ENCODE data around the gene CFTR.
"Not testable (repeated sequence)": the region's sequence is repeated elsewhere in the genome, so short reads cannot be mapped to it uniquely, and the experiment has no call there.

Gene CFTR

DNA sequence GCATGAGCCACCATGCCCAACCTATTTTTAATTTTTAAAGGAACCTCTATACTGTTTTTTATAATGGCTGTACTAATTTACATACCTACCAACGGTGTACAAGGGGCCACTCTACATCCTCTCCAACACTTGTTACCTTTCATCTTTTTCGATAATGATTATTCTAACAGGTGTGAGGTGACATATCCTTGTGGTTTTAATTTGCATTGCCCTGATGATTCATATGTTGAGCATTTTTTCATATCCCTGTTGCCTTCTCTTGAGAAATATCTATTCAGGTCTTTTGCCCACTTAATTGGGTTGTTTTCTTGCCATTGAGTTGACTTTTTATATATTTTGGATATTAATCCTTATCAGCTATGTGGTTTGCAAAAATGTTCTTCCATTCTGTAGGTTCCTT is 226.4 kb downstream of the CFTR start:
- Histone ChIP-seq H4K20me1 (ENCODE audit: insufficient read depth, low read length) (no peaks in the 10 kb centered on the region), H2AFZ (ENCODE audit: low read length) (no peak overlapping the region), H3K9me2 (replicated peaks; ENCODE audit: insufficient read depth, low read length) (no peaks in the 10 kb centered on the region), H3F3A (ENCODE audit: insufficient read depth, low read length) (no peaks in the 10 kb centered on the region), H3K27me3 (replicated peaks; ENCODE audit: insufficient read depth, low read length) (no peaks in the 10 kb centered on the region), H3K4me2 (ENCODE audit: low read depth, low read length) (no peak overlapping the region), H3K4me1 (ENCODE audit: low read length) (0 out of 2 replicates have a peak, but pooled peaks cover 3% of the 10 kb centered on the region), H3K79me2 (ENCODE audit: low read length) (no peaks in the 10 kb centered on the region), H3K27ac (ENCODE audit: low read length) (no peak overlapping the region), H3K36me3 (replicated peaks; ENCODE audit: insufficient read depth, low read length) (no peaks in the 10 kb centered on the region), H3K9me3 (replicated peaks; ENCODE audit: insufficient read depth, low read length) (no peaks in the 10 kb centered on the region), H3K4me3 (ENCODE audit: low read length) (no peak overlapping the region), H3K9ac (ENCODE audit: low read length) (no peak overlapping the region)
- TF ChIP-seq CTCF (IDR thresholded peaks at IDR 0.05; ENCODE audit: low read length): no peak
- no peak for TF ChIP-seq EZH2phosphoT487 (IDR thresholded peaks at IDR 0.05; ENCODE audit: low read length)
- TF ChIP-seq EZH2 (optimal IDR thresholded peaks at IDR 0.05; ENCODE audit: low read depth, low read length): no peak
- peak; percentile 44 for DNase-seq

DNA sequence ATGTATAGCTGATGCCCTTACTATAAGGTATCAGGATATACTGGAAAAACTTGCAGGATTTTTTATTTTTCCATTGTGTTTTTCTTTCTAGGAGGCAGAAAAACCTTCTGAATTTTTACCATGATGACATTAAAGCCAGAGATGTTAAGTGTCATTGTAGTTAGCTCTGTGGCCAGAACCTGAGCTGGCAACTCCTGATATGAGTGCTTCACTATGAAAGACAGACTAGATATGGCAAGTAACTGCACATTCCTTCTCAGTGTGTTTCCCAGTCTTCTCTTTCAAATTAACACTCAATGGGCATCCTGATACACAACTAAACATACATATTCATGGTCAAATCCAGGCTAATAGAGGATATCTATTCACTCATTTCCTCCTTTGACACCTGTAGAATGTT is 227.3 kb downstream of the CFTR start:
- Histone ChIP-seq H3K36me3 (replicated peaks; ENCODE audit: insufficient read depth, low read length) (no peaks in the 10 kb centered on the region), H3K27ac (ENCODE audit: low read length) (no peak overlapping the region), H3K9me2 (replicated peaks; ENCODE audit: insufficient read depth, low read length) (no peaks in the 10 kb centered on the region), H3K9me3 (replicated peaks; ENCODE audit: insufficient read depth, low read length) (no peaks in the 10 kb centered on the region), H3K4me1 (ENCODE audit: low read length) (0 out of 2 replicates have a peak, but pooled peaks cover 3% of the 10 kb centered on the region), H3K4me3 (ENCODE audit: low read length) (no peak overlapping the region), H3F3A (ENCODE audit: insufficient read depth, low read length) (no peaks in the 10 kb centered on the region), H4K20me1 (ENCODE audit: insufficient read depth, low read length) (no peaks in the 10 kb centered on the region), H3K79me2 (ENCODE audit: low read length) (no peaks in the 10 kb centered on the region), H3K4me2 (ENCODE audit: low read depth, low read length) (no peak overlapping the region), H2AFZ (ENCODE audit: low read length) (no peak overlapping the region), H3K9ac (ENCODE audit: low read length) (no peak overlapping the region), H3K27me3 (replicated peaks; ENCODE audit: insufficient read depth, low read length) (no peaks in the 10 kb centered on the region)
- TF ChIP-seq EZH2 (optimal IDR thresholded peaks at IDR 0.05; ENCODE audit: low read depth, low read length) (no peak), EZH2phosphoT487 (IDR thresholded peaks at IDR 0.05; ENCODE audit: low read length) (no peak), CTCF (IDR thresholded peaks at IDR 0.05; ENCODE audit: low read length) (no peak)
- DNase-seq: no peak

GRCh38 chr7:117708173-117708572 is 228.3 kb downstream of the CFTR start:
- not testable (repeated sequence) for H3F3A ChIP-seq (ENCODE audit: insufficient read depth, low read length)

DNA sequence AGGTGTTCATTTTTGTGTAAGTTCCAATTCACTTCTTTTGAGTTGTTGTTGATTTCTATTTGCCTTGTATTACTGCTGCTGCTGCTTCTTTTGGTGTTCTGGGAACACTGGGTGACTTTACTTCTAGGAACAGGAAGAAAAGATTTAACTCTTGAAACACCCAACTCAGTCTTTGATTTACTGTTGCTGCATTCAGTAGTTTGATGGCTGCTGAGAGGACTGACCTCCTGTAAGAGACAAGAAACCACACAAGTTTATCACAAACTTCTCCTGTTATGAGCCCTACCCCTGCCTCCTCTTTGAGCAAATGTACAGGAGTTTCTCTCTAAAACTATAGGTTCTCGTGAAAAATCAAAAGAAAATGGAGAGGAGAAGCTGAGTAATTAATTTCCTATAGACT is 231.7 kb downstream of the CFTR start:
- no peaks in the 10 kb centered on the region for H3K9me3 ChIP-seq (replicated peaks; ENCODE audit: insufficient read depth, low read length)
- H3K4me2 ChIP-seq (ENCODE audit: low read depth, low read length): no peak overlapping the region
- TF ChIP-seq EZH2 (optimal IDR thresholded peaks at IDR 0.05; ENCODE audit: low read depth, low read length): no peak
- no peak for TF ChIP-seq CTCF (IDR thresholded peaks at IDR 0.05; ENCODE audit: low read length)
- TF ChIP-seq EZH2phosphoT487 (IDR thresholded peaks at IDR 0.05; ENCODE audit: low read length): no peak
- H3K4me1 ChIP-seq (ENCODE audit: low read length): 0 out of 2 replicates have a peak, but pooled peaks cover 3% of the 10 kb centered on the region
- H3K27me3 ChIP-seq (replicated peaks; ENCODE audit: insufficient read depth, low read length): no peaks in the 10 kb centered on the region
- H3K4me3 ChIP-seq (ENCODE audit: low read length): no peak overlapping the region
- H3K79me2 ChIP-seq (ENCODE audit: low read length): no peaks in the 10 kb centered on the region
- H3F3A ChIP-seq (ENCODE audit: insufficient read depth, low read length): no peaks in the 10 kb centered on the region
- DNase-seq: no peak
- no peak overlapping the region for H3K27ac ChIP-seq (ENCODE audit: low read length)
- no peak overlapping the region for H2AFZ ChIP-seq (ENCODE audit: low read length)
- no peak overlapping the region for H3K9ac ChIP-seq (ENCODE audit: low read length)
- H4K20me1 ChIP-seq (ENCODE audit: insufficient read depth, low read length): no peaks in the 10 kb centered on the region
- H3K36me3 ChIP-seq (replicated peaks; ENCODE audit: insufficient read depth, low read length): no peaks in the 10 kb centered on the region
- H3K9me2 ChIP-seq (replicated peaks; ENCODE audit: insufficient read depth, low read length): no peaks in the 10 kb centered on the region

More at GRCh38 chr7:117708173-117708572, 228.3 kb downstream of the CFTR start:
- not testable (repeated sequence) for H3K4me1 ChIP-seq (ENCODE audit: low read length); DNase-seq; H3K4me3 ChIP-seq (ENCODE audit: low read length); H4K20me1 ChIP-seq (ENCODE audit: insufficient read depth, low read length); H3K9me3 ChIP-seq (replicated peaks; ENCODE audit: insufficient read depth, low read length); H2AFZ ChIP-seq (ENCODE audit: low read length); H3K79me2 ChIP-seq (ENCODE audit: low read length); H3K36me3 ChIP-seq (replicated peaks; ENCODE audit: insufficient read depth, low read length); H3K4me2 ChIP-seq (ENCODE audit: low read depth, low read length); H3K27me3 ChIP-seq (replicated peaks; ENCODE audit: insufficient read depth, low read length); H3K9me2 ChIP-seq (replicated peaks; ENCODE audit: insufficient read depth, low read length); H3K9ac ChIP-seq (ENCODE audit: low read length); H3K27ac ChIP-seq (ENCODE audit: low read length)
